Measurements from ENCODE around the gene TOM1L2.

DNA sequence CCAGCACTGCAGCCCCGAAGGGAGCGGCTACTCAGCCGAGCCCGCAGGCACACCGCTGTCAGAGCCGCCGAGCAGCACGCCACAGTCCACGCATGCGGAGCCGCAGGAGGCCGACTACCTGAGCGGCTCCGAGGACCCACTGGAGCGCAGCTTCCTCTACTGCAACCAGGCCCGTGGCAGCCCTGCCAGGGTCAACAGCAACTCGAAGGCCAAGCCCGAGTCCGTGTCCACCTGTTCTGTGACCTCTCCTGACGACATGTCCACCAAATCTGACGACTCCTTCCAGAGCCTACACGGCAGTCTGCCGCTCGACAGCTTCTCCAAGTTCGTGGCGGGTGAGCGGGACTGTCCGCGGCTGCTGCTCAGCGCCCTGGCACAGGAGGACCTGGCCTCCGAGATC lies 177.8 kb downstream of the TOM1L2 start:
- TF ChIP-seq, protein P1, sequence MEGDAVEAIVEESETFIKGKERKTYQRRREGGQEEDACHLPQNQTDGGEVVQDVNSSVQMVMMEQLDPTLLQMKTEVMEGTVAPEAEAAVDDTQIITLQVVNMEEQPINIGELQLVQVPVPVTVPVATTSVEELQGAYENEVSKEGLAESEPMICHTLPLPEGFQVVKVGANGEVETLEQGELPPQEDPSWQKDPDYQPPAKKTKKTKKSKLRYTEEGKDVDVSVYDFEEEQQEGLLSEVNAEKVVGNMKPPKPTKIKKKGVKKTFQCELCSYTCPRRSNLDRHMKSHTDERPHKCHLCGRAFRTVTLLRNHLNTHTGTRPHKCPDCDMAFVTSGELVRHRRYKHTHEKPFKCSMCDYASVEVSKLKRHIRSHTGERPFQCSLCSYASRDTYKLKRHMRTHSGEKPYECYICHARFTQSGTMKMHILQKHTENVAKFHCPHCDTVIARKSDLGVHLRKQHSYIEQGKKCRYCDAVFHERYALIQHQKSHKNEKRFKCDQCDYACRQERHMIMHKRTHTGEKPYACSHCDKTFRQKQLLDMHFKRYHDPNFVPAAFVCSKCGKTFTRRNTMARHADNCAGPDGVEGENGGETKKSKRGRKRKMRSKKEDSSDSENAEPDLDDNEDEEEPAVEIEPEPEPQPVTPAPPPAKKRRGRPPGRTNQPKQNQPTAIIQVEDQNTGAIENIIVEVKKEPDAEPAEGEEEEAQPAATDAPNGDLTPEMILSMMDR (IDR thresholded peaks at IDR 0.05 in 2 of 3, conservative IDR thresholded peaks at IDR 0.05 in 1 of 3; ENCODE audit: borderline replicate concordance in 1 of 3, insufficient read depth in 1 of 3, low read depth in 2 of 3, low read length in 2 of 3) = no peak
- no peak for TF ChIP-seq JUND (IDR thresholded peaks at IDR 0.05)
- no peak for TF ChIP-seq EZH2 (IDR thresholded peaks at IDR 0.05)
- TF ChIP-seq POLR2AphosphoS5 (IDR thresholded peaks at IDR 0.05; ENCODE audit: low read depth, low read length) = no peak
- TF ChIP-seq, protein P2, sequence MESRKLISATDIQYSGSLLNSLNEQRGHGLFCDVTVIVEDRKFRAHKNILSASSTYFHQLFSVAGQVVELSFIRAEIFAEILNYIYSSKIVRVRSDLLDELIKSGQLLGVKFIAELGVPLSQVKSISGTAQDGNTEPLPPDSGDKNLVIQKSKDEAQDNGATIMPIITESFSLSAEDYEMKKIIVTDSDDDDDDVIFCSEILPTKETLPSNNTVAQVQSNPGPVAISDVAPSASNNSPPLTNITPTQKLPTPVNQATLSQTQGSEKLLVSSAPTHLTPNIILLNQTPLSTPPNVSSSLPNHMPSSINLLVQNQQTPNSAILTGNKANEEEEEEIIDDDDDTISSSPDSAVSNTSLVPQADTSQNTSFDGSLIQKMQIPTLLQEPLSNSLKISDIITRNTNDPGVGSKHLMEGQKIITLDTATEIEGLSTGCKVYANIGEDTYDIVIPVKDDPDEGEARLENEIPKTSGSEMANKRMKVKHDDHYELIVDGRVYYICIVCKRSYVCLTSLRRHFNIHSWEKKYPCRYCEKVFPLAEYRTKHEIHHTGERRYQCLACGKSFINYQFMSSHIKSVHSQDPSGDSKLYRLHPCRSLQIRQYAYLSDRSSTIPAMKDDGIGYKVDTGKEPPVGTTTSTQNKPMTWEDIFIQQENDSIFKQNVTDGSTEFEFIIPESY (IDR thresholded peaks at IDR 0.05; ENCODE audit: extremely low read depth, insufficient replicate concordance, low read length) = no peak
- TF ChIP-seq POLR2A (IDR thresholded peaks at IDR 0.05; ENCODE audit: borderline replicate concordance, extremely low read depth, insufficient read depth, insufficient read length) = no peak
- no peak for TF ChIP-seq CEBPB (IDR thresholded peaks at IDR 0.05; ENCODE audit: low read depth)
- no peak for TF ChIP-seq TCF7L2 (IDR thresholded peaks at IDR 0.05; ENCODE audit: borderline replicate concordance, extremely low read depth, insufficient read depth, insufficient read length)
- TF ChIP-seq ELF1 (IDR thresholded peaks at IDR 0.05; ENCODE audit: borderline replicate concordance, low read depth) = no peak
- no peak for TF ChIP-seq ZNF274 (IDR thresholded peaks at IDR 0.05; ENCODE audit: low read depth, low read length)
- TF ChIP-seq, protein P3, sequence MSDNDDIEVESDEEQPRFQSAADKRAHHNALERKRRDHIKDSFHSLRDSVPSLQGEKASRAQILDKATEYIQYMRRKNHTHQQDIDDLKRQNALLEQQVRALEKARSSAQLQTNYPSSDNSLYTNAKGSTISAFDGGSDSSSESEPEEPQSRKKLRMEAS (IDR thresholded peaks at IDR 0.05) = no peak
- TF ChIP-seq SIN3A (IDR thresholded peaks at IDR 0.05; ENCODE audit: low read depth) = no peak
- TF ChIP-seq, protein P4, sequence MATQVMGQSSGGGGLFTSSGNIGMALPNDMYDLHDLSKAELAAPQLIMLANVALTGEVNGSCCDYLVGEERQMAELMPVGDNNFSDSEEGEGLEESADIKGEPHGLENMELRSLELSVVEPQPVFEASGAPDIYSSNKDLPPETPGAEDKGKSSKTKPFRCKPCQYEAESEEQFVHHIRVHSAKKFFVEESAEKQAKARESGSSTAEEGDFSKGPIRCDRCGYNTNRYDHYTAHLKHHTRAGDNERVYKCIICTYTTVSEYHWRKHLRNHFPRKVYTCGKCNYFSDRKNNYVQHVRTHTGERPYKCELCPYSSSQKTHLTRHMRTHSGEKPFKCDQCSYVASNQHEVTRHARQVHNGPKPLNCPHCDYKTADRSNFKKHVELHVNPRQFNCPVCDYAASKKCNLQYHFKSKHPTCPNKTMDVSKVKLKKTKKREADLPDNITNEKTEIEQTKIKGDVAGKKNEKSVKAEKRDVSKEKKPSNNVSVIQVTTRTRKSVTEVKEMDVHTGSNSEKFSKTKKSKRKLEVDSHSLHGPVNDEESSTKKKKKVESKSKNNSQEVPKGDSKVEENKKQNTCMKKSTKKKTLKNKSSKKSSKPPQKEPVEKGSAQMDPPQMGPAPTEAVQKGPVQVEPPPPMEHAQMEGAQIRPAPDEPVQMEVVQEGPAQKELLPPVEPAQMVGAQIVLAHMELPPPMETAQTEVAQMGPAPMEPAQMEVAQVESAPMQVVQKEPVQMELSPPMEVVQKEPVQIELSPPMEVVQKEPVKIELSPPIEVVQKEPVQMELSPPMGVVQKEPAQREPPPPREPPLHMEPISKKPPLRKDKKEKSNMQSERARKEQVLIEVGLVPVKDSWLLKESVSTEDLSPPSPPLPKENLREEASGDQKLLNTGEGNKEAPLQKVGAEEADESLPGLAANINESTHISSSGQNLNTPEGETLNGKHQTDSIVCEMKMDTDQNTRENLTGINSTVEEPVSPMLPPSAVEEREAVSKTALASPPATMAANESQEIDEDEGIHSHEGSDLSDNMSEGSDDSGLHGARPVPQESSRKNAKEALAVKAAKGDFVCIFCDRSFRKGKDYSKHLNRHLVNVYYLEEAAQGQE (IDR thresholded peaks at IDR 0.05; ENCODE audit: low read depth) = no peak
